Cardiac muscle cell (in vitro differentiated cells and primary cell): ENCODE results near the gene TBC1D2. TPM values are rescaled to one million over a fixed set of nuclear protein-coding genes. Genes with fewer than 3 reads are reported as not detected.

Source experiments
- DNase-seq, 2 donors: peaks; one replicate each; pipeline versions ENCODE4 v3.0.0 to v3.0.0-alpha.2; 2010 to 2017; ENCODE audit warnings: low read depth in 1 of 2, low spot score in 1 of 2
- H3K27ac ChIP-seq: fragments of 200-600 bp; sonication (generic); 2 replicates; pipeline ENCODE4 v1.5.1; 2016
- H3K27me3 ChIP-seq: fragments of 200-600 bp; sonication (generic); 2 replicates; pipeline ENCODE4 v1.6.0; 2016; ENCODE audit warnings: control low read depth
- H3K36me3 ChIP-seq: fragments of 200-600 bp; sonication (generic); 2 replicates; pipeline ENCODE4 v1.5.1; 2016; ENCODE audit warnings: control low read depth
- H3K4me1 ChIP-seq: fragments of 200-600 bp; sonication (generic); 2 replicates; pipeline ENCODE4 v1.8.1; 2017; ENCODE audit warnings: low read depth, mild to moderate bottlenecking, mixed run types
- H3K4me3 ChIP-seq: fragments of 200-600 bp; sonication (generic); 2 replicates; pipeline ENCODE4 v1.5.1; 2016; ENCODE audit warnings: mild to moderate bottlenecking
- H3K9me3 ChIP-seq: fragments of 200-600 bp; sonication (generic); 2 replicates; pipeline ENCODE4 v1.5.1; 2017; ENCODE audit warnings: low read depth, mild to moderate bottlenecking, control low read depth
- CTCF ChIP-seq: IDR thresholded peaks from 2 replicates; pipeline ENCODE4 v1.5.1; 2012; ENCODE audit warnings: low read depth, mild to moderate bottlenecking, low read length
- polyA plus RNA-seq: library from polyadenylated mRNA; unstranded; fragments of >200 nt; fragmentation: Nextera tagmentation; extraction: Ambion mirVana; gene quantifications from 2 replicates; pipeline ENCODE4 v1.2.1, GENCODE V29; 2016
- total RNA-seq: library from RNA; depleted of rRNA; stranded (reverse); fragments of >200 nt; gene quantifications from 2 replicates; pipeline ENCODE4 v1.2.3, GENCODE V29; 2016

Gene TBC1D2
- total and polyA plus RNA-seq, 2 experiments from 2014 or later = 3.0 to 5.5 TPM

GRCh38 chr9:98208635-98209034 is 46.8 kb downstream of the TBC1D2 start:
- Histone ChIP-seq H3K4me1 (peaks cover 6% of the 10 kb centered on the region), H3K4me3 (no peak overlapping the region), H3K27ac (no peak overlapping the region), H3K27me3 (no peaks in the 10 kb centered on the region), H3K9me3 (no peaks in the 10 kb centered on the region), H3K36me3 (no peaks in the 10 kb centered on the region)
- DNase-seq = no peak
- no peak for TF ChIP-seq CTCF

- no peak overlapping the region for H3K4me3 ChIP-seq
- no peak for DNase-seq
- peaks cover 6% of the 10 kb centered on the region for H3K4me1 ChIP-seq
- no peaks in the 10 kb centered on the region for H3K27me3 ChIP-seq
- TF ChIP-seq CTCF = no peak
- H3K27ac ChIP-seq = no peak overlapping the region
- no peaks in the 10 kb centered on the region for H3K36me3 ChIP-seq
- H3K9me3 ChIP-seq = no peaks in the 10 kb centered on the region
Observed at GRCh38 chr9:98207606-98208005, 47.8 kb downstream of the TBC1D2 start.

- Histone ChIP-seq H3K27ac (no peak overlapping the region), H3K36me3 (no peaks in the 10 kb centered on the region), H3K4me1 (peaks cover 6% of the 10 kb centered on the region), H3K4me3 (no peak overlapping the region), H3K9me3 (no peaks in the 10 kb centered on the region), H3K27me3 (no peaks in the 10 kb centered on the region)
- no peak for DNase-seq
- no peak for TF ChIP-seq CTCF
Observed at GRCh38 chr9:98206754-98207153, 48.7 kb downstream of the TBC1D2 start.

GRCh38 chr9:98204692-98205091 is 50.8 kb downstream of the TBC1D2 start:
- no peak for TF ChIP-seq CTCF
- no peak overlapping the region for H3K27ac ChIP-seq
- H3K27me3 ChIP-seq = no peaks in the 10 kb centered on the region
- H3K4me1 ChIP-seq = peaks cover 6% of the 10 kb centered on the region
- no peak for DNase-seq
- no peaks in the 10 kb centered on the region for H3K36me3 ChIP-seq
- no peaks in the 10 kb centered on the region for H3K9me3 ChIP-seq
- no peak overlapping the region for H3K4me3 ChIP-seq

- Histone ChIP-seq H3K27ac (no peak overlapping the region), H3K4me3 (no peak overlapping the region)
Observed at GRCh38 chr9:98203153-98203552, 52.3 kb downstream of the TBC1D2 start.

More at GRCh38 chr9:98203153-98203552, 52.3 kb downstream of the TBC1D2 start:
- Histone ChIP-seq H3K4me1 (peaks cover 6% of the 10 kb centered on the region), H3K27me3 (no peaks in the 10 kb centered on the region), H3K36me3 (no peaks in the 10 kb centered on the region), H3K9me3 (no peaks in the 10 kb centered on the region)
- TF ChIP-seq CTCF = no peak
- DNase-seq = no peak
